Measurements from ENCODE around the gene CHST15. TPM values are rescaled to one million over a fixed set of nuclear protein-coding genes. Genes with fewer than 3 reads are reported as not detected.

Gene CHST15
- total and polyA plus RNA-seq, 4 donors, result 2.9 to 16.5 (median 6.4) TPM

DNA sequence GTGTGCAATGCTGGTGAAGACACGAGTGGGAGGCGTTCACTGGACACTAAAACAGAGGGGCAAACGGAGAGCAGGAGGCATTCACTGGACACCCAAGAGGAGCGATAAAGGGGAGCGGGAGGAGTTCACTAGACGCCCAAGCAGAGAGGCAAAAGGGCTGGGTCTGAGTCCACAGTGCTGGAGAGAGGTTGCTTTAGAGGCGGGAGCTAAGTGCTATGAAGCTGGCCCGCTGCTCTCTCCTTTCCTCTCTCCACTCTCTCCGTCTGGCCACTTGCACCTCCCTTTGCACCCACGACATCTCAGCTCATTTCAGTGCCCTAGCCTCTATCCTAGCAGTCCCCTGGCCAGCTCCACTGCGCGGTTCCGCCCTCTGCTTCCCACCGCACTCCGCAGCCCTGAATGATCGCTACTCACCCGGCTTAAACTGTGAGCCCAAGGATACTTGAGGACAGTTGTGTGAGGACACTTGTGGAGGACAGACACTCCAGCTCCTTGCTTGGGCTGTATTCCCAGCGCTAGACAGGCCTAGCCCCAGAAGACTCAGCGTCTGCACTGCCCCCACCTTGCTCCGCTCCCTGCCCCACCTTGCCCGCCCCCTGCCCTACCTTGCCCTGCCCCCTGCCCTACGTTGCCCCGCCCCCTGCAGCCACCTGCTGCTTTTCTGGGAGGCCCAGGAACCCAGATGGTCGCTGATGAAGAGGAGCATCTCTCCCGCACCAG, 123.0 kb downstream of the CHST15 start:
- TF ChIP-seq EGR1 (IDR thresholded peaks at IDR 0.05; ENCODE audit: low read depth in 2 of 2) (no peak), SP1 (IDR thresholded peaks at IDR 0.05) (no peak), JUND (IDR thresholded peaks at IDR 0.05) (no peak), FOXA2 (IDR thresholded peaks at IDR 0.05) (no peak), NR2F2 (IDR thresholded peaks at IDR 0.05) (no peak), RAD21 (IDR thresholded peaks at IDR 0.05) (no peak), HNF4A (conservative IDR thresholded peaks at IDR 0.05) (no peak), TAF1 (conservative IDR thresholded peaks at IDR 0.05) (no peak), HNF4G (IDR thresholded peaks at IDR 0.05) (no peak), GABPA (IDR thresholded peaks at IDR 0.05 in 1 of 2, conservative IDR thresholded peaks at IDR 0.05 in 1 of 2) (no peak)
- TF ChIP-seq, protein P1, sequence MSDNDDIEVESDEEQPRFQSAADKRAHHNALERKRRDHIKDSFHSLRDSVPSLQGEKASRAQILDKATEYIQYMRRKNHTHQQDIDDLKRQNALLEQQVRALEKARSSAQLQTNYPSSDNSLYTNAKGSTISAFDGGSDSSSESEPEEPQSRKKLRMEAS (IDR thresholded peaks at IDR 0.05), result no peak
- TF ChIP-seq, protein P2, sequence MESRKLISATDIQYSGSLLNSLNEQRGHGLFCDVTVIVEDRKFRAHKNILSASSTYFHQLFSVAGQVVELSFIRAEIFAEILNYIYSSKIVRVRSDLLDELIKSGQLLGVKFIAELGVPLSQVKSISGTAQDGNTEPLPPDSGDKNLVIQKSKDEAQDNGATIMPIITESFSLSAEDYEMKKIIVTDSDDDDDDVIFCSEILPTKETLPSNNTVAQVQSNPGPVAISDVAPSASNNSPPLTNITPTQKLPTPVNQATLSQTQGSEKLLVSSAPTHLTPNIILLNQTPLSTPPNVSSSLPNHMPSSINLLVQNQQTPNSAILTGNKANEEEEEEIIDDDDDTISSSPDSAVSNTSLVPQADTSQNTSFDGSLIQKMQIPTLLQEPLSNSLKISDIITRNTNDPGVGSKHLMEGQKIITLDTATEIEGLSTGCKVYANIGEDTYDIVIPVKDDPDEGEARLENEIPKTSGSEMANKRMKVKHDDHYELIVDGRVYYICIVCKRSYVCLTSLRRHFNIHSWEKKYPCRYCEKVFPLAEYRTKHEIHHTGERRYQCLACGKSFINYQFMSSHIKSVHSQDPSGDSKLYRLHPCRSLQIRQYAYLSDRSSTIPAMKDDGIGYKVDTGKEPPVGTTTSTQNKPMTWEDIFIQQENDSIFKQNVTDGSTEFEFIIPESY (IDR thresholded peaks at IDR 0.05), result no peak
- TF ChIP-seq, protein P3, sequence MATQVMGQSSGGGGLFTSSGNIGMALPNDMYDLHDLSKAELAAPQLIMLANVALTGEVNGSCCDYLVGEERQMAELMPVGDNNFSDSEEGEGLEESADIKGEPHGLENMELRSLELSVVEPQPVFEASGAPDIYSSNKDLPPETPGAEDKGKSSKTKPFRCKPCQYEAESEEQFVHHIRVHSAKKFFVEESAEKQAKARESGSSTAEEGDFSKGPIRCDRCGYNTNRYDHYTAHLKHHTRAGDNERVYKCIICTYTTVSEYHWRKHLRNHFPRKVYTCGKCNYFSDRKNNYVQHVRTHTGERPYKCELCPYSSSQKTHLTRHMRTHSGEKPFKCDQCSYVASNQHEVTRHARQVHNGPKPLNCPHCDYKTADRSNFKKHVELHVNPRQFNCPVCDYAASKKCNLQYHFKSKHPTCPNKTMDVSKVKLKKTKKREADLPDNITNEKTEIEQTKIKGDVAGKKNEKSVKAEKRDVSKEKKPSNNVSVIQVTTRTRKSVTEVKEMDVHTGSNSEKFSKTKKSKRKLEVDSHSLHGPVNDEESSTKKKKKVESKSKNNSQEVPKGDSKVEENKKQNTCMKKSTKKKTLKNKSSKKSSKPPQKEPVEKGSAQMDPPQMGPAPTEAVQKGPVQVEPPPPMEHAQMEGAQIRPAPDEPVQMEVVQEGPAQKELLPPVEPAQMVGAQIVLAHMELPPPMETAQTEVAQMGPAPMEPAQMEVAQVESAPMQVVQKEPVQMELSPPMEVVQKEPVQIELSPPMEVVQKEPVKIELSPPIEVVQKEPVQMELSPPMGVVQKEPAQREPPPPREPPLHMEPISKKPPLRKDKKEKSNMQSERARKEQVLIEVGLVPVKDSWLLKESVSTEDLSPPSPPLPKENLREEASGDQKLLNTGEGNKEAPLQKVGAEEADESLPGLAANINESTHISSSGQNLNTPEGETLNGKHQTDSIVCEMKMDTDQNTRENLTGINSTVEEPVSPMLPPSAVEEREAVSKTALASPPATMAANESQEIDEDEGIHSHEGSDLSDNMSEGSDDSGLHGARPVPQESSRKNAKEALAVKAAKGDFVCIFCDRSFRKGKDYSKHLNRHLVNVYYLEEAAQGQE (IDR thresholded peaks at IDR 0.05), result no peak
- TF ChIP-seq, protein P4, sequence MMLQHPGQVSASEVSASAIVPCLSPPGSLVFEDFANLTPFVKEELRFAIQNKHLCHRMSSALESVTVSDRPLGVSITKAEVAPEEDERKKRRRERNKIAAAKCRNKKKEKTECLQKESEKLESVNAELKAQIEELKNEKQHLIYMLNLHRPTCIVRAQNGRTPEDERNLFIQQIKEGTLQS (IDR thresholded peaks at IDR 0.05), result no peak
- TF ChIP-seq, protein P5, sequence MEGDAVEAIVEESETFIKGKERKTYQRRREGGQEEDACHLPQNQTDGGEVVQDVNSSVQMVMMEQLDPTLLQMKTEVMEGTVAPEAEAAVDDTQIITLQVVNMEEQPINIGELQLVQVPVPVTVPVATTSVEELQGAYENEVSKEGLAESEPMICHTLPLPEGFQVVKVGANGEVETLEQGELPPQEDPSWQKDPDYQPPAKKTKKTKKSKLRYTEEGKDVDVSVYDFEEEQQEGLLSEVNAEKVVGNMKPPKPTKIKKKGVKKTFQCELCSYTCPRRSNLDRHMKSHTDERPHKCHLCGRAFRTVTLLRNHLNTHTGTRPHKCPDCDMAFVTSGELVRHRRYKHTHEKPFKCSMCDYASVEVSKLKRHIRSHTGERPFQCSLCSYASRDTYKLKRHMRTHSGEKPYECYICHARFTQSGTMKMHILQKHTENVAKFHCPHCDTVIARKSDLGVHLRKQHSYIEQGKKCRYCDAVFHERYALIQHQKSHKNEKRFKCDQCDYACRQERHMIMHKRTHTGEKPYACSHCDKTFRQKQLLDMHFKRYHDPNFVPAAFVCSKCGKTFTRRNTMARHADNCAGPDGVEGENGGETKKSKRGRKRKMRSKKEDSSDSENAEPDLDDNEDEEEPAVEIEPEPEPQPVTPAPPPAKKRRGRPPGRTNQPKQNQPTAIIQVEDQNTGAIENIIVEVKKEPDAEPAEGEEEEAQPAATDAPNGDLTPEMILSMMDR (IDR thresholded peaks at IDR 0.05; ENCODE audit: low read depth, low read length, missing input control), result no peak
- no peak overlapping the region for H3K4me3 ChIP-seq (ENCODE audit: low read depth in 1 of 3, low read length in 3 of 3)
- H3K9ac ChIP-seq (ENCODE audit: low read depth in 1 of 2, low read length in 2 of 2), result no peak overlapping the region
- 18% methylated on average over 25 of the region's 25 CpGs for WGBS
- no peaks in the 10 kb centered on the region for H3K36me3 ChIP-seq (ENCODE audit: control insufficient read depth in 4 of 4, insufficient read depth in 3 of 4, low read depth in 1 of 4, low read length in 3 of 4)
- H3K4me1 ChIP-seq (ENCODE audit: control insufficient read depth in 4 of 4, insufficient read depth in 4 of 4, low read length in 3 of 4), result no peaks in the 10 kb centered on the region
- no peak for DNase-seq (ENCODE audit: low spot score)
- H3K9me3 ChIP-seq (ENCODE audit: control insufficient read depth in 4 of 4, low read length in 3 of 4), result peaks cover 0 to 2% (median 0%) of the 10 kb centered on the region in 4 donors
- H3K27me3 ChIP-seq (ENCODE audit: control insufficient read depth in 4 of 4, insufficient read depth in 4 of 4, low read length in 3 of 4), result peaks cover 0 to 11% (median 4%) of the 10 kb centered on the region in 4 donors
- H3K27ac ChIP-seq (ENCODE audit: low read depth in 1 of 2, low read length in 2 of 2), result no peak overlapping the region
